HEK293T (cell line): ENCODE results near the gene PATL2.
"Not testable (repeated sequence)": the region's sequence is repeated elsewhere in the genome, so short reads cannot be mapped to it uniquely, and the experiment has no call there.

Source experiments
- CTCF ChIA-PET: fragments of 350-600 bp; formaldehyde crosslinking; extraction: SDS; loops from one replicate; lab custom pipeline; 2021; ENCODE audit warnings: antibody characterized with exemption, inconsistent platforms; lab: Yijun Ruan, JAX
- POLR2A ChIA-PET: fragments of 350-600 bp; formaldehyde crosslinking; extraction: SDS; loops from one replicate; lab custom pipeline; 2020; ENCODE audit warnings: antibody characterized with exemption, inconsistent platforms; lab: Yijun Ruan, JAX
- DNase-seq: peaks from one replicate; pipeline ENCODE4 v3.0.0; 2012; ENCODE audit warnings: mixed read lengths; ENCODE audit errors: extremely low spot score
- ARNT ChIP-seq: fragments of 450-650 bp; IDR thresholded peaks from 2 replicates; pipeline ENCODE4 v1.6.1; 2017; ENCODE audit warnings: mild to moderate bottlenecking
- BHLHE40 ChIP-seq: fragments of 450-650 bp; IDR thresholded peaks from 2 replicates; pipeline ENCODE4 v1.6.1; 2016; ENCODE audit warnings: mild to moderate bottlenecking, moderate library complexity, borderline replicate concordance
- ELF4 ChIP-seq: fragments of 450-650 bp; IDR thresholded peaks from 2 replicates; pipeline ENCODE4 v1.6.1; 2017; ENCODE audit warnings: antibody characterized with exemption
- FOXA1 ChIP-seq: fragments of 450-650 bp; IDR thresholded peaks from 2 replicates; pipeline ENCODE4 v1.6.1; 2016; ENCODE audit warnings: mild to moderate bottlenecking
- FOXK2 ChIP-seq: fragments of 450-650 bp; IDR thresholded peaks from 2 replicates; pipeline ENCODE4 v1.6.1; 2016; ENCODE audit warnings: mild to moderate bottlenecking
- FOXM1 ChIP-seq: fragments of 450-650 bp; IDR thresholded peaks from 2 replicates; pipeline ENCODE4 v1.6.1; 2017; ENCODE audit warnings: mild to moderate bottlenecking, borderline replicate concordance
- HDGF ChIP-seq: fragments of 450-650 bp; IDR thresholded peaks from 2 replicates; pipeline ENCODE4 v1.6.1; 2017; ENCODE audit warnings: antibody characterized with exemption, borderline replicate concordance
- L3MBTL2 ChIP-seq: fragments of 450-650 bp; conservative IDR thresholded peaks from 2 replicates; pipeline ENCODE4 v1.6.1; 2016; ENCODE audit warnings: mild to moderate bottlenecking
- LEF1 ChIP-seq: fragments of 450-650 bp; IDR thresholded peaks from 2 replicates; pipeline ENCODE4 v1.6.1; 2017; ENCODE audit warnings: mild to moderate bottlenecking, borderline replicate concordance
- NFRKB ChIP-seq: fragments of 450-650 bp; IDR thresholded peaks from 2 replicates; pipeline ENCODE4 v1.6.1; 2016; ENCODE audit warnings: mild to moderate bottlenecking, moderate library complexity
- SP1 ChIP-seq: fragments of 450-650 bp; IDR thresholded peaks from 2 replicates; pipeline ENCODE4 v1.6.1; 2017
- SUZ12 ChIP-seq: fragments of 450-650 bp; IDR thresholded peaks from 2 replicates; pipeline ENCODE4 v1.6.1; 2016; ENCODE audit warnings: mild to moderate bottlenecking
- TARDBP ChIP-seq: fragments of 450-650 bp; IDR thresholded peaks from 2 replicates; pipeline ENCODE4 v1.6.1; 2016
- ZNF384 ChIP-seq: fragments of 450-650 bp; IDR thresholded peaks from 2 replicates; pipeline ENCODE4 v1.6.1; 2016
- TF ChIP-seq, protein P1 (sequence below): fragments of 450-650 bp; IDR thresholded peaks from 2 replicates; pipeline ENCODE4 v1.6.1; 2016

Gene PATL2

DNA sequence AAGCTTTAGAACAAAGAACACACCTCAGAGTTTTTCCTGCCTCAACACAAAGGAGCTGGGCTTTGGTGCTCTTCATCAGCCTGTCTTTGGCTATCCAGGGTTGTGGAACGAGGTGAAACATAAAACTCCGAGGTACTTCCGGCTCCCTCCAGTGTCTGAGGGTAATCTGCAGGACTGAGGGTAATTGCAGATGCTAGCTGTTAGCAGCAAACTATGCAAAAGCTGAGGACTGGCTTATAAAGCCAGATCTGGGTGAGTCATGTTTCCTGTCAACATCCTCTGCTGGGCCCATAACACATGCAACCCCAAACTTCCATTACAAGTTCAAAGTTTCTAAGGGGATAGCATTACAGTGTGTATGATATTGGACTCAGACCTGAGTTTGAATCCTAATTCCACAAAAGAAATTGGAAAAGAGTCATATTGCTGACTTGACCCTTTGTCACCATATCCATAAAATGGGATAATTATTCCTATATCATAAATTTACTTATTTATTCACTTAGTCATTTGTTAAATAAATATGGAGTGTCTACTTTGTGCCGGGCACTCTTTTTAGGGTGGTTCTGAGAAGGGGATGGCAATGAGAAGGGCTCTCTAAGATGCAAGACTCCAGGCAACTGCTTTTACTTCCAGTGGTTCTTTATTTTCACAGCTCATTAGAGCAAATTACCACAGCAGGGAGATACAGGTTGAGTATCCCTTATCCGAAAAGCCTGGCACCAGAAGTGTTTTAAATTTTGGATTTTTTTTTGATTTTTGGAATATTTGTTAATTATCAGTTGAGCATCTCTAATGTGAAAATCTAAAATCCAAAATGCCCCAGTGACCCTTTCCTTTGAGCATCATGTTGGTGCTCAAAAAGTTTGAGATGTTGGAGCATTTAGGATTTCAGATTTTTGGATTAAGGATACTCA lies 15.7 kb upstream of the PATL2 start:
- TF ChIP-seq ARNT (no peak), TARDBP (no peak), FOXM1 (no peak), BHLHE40 (no peak), L3MBTL2 (no peak), FOXK2 (no peak)
- TF ChIP-seq, protein P1, sequence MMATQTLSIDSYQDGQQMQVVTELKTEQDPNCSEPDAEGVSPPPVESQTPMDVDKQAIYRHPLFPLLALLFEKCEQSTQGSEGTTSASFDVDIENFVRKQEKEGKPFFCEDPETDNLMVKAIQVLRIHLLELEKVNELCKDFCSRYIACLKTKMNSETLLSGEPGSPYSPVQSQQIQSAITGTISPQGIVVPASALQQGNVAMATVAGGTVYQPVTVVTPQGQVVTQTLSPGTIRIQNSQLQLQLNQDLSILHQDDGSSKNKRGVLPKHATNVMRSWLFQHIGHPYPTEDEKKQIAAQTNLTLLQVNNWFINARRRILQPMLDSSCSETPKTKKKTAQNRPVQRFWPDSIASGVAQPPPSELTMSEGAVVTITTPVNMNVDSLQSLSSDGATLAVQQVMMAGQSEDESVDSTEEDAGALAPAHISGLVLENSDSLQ = no peak
- POLR2A ChIA-PET = interaction anchor here (0.7 to 4.4 kb wide), 5 partner anchors 9 to 297 kb away, joined by 3 to 75 read pairs (median 9); partner anchors contain the start of genes B2M, PATL2, SORD and SPG11
- CTCF ChIA-PET = interaction anchor here (0.7 to 1.2 kb wide), 2 partner anchors 13 to 63 kb away, joined by 3 read pairs; no protein-coding TSS in a partner anchor
- DNase-seq = no peak

DNA sequence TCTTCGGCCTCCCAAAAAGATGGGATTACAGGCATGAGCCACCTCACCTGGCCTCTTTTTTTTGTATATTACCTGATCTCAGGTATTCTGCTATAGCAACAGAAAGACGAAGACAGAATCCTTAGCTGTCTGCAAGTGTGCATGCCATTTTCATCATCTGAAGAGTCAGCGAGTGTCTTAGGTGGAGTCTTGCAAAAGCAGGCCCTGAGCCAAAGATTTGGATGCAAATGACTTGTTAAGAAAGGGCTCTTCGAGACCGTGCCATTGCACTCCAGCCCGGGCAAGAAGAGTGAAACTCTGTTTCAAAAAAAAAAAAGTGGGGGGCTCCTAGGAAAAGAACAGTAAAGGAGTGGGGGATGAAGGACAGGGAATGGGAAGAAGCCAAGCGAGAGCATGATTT lies 15.0 kb upstream of the PATL2 start:
- POLR2A ChIA-PET = interaction anchor here (1.0 to 4.4 kb wide), 4 partner anchors 10 to 63 kb away, joined by 4 to 75 read pairs (median 10); partner anchors contain the start of genes B2M, PATL2, SPG11 and TRIM69
- CTCF ChIA-PET = interaction anchor here (0.6 kb wide), 1 partner anchor 29 kb away, joined by 8 read pairs; no protein-coding TSS in a partner anchor
- TF ChIP-seq SUZ12 = no peak
- no peak for TF ChIP-seq ELF4
- TF ChIP-seq HDGF = no peak
- TF ChIP-seq NFRKB = no peak
- no peak for TF ChIP-seq SP1

DNA sequence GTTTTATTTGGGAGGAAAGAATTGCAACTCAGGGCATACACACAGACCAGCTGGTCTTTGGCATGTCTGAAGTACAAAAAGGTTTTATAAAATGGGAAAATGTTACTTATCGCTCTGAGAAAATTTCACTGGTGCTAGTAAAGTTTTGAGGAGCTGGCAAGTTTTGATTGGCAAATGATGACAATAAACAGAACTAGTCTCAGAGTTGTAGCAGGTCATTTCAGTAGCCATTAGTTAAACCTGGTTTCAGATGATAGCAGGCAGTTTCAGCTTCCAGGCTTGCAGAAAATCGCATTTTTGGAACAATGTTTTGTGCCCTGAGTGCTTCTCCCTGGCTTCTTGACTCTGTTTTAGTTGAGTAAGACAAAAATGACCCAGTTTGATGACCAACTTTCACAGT lies 10.9 kb upstream of the PATL2 start:
- POLR2A ChIA-PET = no interaction called here
- CTCF ChIA-PET = no interaction called here
- DNase-seq = no peak
- TF ChIP-seq, protein P1 = no peak
- TF ChIP-seq BHLHE40 = no peak
- TF ChIP-seq L3MBTL2 = no peak
- TF ChIP-seq ZNF384 = no peak
- no peak for TF ChIP-seq TARDBP
- no peak for TF ChIP-seq SUZ12
- TF ChIP-seq SP1 = no peak
- TF ChIP-seq FOXA1 = no peak
- no peak for TF ChIP-seq ARNT
- no peak for TF ChIP-seq HDGF
- no peak for TF ChIP-seq FOXM1
- TF ChIP-seq ELF4 = no peak
- TF ChIP-seq NFRKB = no peak

More for the DNA sequence above, 15.0 kb upstream of the PATL2 start:
- no peak for DNase-seq

DNA sequence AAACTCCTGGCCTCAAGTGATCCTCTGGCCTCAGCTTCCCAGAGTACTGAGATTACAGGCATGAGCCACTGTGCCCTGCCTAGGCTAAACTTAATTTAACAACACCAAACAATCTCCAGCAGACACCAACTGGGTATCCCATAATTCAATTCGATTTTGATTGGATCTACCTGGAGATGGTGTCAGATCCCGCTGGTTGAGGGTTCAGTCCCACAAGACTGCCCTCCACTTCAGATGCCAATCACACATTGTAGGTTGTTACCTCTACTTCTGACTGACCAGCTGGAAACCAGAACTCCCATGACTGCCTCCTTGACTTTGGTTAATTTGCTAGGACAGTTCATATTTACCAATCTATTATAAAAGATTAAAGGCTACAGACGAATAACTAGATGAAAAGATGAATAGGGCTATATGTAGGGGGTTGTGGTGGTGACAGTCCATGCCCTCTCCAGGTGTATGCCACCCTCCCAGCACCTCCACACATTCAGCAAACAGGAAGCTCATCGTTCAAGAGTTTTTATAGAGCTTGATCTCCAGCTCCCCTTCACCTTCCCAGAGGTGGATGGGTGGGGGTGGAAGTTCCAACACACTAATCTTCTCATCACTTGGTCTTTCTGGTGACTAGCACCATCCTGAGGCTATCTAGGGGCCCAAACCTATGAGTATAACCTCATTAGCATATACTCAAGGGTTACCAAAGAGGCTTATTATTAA lies 9.5 kb upstream of the PATL2 start:
- DNase-seq = no peak
- ChIA-PET CTCF (no interaction called here), POLR2A (interaction anchor here (1.2 kb wide), 1 partner anchor 10 kb away, joined by 3 read pairs; the partner anchor contains the start of genes B2M and PATL2)
- TF ChIP-seq ARNT (no peak), BHLHE40 (no peak)

DNA sequence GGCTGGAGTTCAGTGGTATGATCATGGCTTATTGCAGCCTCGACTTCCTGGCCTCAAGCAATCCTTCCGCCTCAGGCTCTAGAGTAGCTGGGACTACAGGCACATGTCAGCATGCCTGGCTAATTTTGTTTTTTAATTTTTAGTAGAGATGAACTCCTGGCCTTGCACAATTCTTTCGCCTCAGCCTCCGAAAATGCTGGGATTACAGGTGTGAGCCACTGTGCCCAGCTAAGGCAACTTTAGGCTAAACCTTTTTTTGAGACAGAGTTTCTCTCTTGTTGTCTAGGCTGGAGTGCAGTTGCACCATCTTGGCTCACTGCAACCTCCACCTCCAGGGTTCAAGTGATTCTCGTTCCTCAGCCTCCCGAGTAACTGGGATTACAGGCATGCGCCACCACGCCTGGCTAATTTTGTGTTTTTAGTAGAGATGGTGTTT lies 8.9 kb upstream of the PATL2 start:
- CTCF ChIA-PET = not testable (repeated sequence)

DNA sequence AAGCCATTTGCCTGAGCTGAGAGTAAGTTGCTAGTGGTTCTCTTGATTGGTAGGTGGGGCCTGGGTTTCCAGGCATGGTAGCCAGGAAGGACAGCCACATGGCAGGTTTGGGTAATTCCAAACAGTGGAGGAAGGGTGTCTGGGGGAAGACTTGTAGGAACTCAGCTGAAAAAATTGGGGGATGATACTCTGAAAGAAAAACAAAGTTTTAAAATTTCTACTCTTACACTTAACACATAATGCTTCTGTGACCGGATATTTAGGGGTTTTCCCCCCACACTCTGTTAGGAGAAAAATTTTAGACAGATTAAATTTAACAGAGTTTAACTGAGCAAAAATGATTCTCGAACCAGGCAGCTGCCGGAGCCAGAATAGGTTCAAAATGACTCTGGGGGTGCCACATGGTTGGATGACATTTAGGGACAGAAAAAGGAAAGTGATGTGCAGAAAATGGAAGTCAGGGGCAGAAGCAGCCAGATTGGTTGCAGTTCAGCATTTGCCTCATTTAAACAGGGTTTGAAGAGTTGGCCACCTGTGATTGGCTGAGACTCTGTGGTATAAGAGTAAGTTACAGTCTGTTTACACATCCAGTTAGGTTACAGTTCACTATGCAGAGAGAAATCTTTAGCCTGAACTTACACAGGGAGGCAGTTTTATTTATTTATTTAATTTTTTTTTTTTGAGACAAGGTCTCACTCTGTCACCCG lies 8.3 kb upstream of the PATL2 start:
- TF ChIP-seq LEF1 (no peak), L3MBTL2 (no peak), ARNT (no peak), SUZ12 (no peak), NFRKB (no peak)
- TF ChIP-seq, protein P1 = no peak
- no peak for DNase-seq
- ChIA-PET POLR2A (interaction anchor here (0.8 kb wide), 1 partner anchor 9 kb away, joined by 3 read pairs; no protein-coding TSS in a partner anchor), CTCF (no interaction called here)

More for the DNA sequence above, 8.9 kb upstream of the PATL2 start:
- POLR2A ChIA-PET, DNase-seq: not testable (repeated sequence)
